ENCODE data around the gene MEF2D. TPM values are rescaled to one million over a fixed set of nuclear protein-coding genes. Genes with fewer than 3 reads are reported as not detected.

The MEF2D gene
- total RNA-seq, 1 experiment from 2014 or later = 18.7 TPM

DNA sequence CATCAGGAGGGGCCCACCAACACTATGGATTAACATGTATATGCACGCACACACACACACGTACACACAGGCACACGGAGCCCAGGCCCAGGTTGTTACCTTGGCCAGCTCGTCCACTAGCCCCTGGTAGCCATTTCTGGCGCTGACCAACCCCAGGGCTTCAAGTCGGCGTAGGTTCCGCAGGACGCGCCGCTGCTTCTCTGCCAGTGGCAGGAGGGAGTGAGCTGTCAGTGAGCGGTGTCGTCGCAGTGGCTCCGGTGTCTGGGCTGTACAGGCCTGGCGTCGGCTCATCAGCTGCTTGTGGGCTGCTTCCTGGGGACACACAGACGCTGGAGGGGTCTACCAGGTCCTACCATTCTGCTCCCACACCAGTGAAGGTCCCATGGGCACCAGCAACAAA lies 29.4 kb upstream of the MEF2D start:
- no peak overlapping the region for H2AK5ac ChIP-seq (ENCODE audit: insufficient read length, low read length)
- H3K4me3 Mint-ChIP-seq = no peak overlapping the region
- H3K23me2 ChIP-seq (ENCODE audit: insufficient read length, low read depth, low read length, poor library complexity, severe bottlenecking) = no peaks in the 10 kb centered on the region
- no peak overlapping the region for H2BK12ac ChIP-seq (ENCODE audit: insufficient read length, low read depth, low read length)
- H3K4me1 ChIP-seq (ENCODE audit: insufficient read depth, low read length) = peaks cover 8% of the 10 kb centered on the region; the same call in 1 of the 2 replicates
- no peak overlapping the region for H3K14ac ChIP-seq (ENCODE audit: insufficient read depth, low read length)
- no peak overlapping the region for H3T11ph ChIP-seq (ENCODE audit: low read length)
- H3K27me3 ChIP-seq (ENCODE audit: insufficient read depth, low read length) = no peaks in the 10 kb centered on the region
- H3K27ac Mint-ChIP-seq = no peak overlapping the region
- no peak for TF ChIP-seq CTCF (conservative IDR thresholded peaks at IDR 0.05)
- H3K79me2 ChIP-seq (ENCODE audit: insufficient read depth, low read length) = no peaks in the 10 kb centered on the region
- H4K20me1 ChIP-seq (ENCODE audit: control insufficient read depth, insufficient read depth, insufficient read length) = no peaks in the 10 kb centered on the region
- H4K91ac ChIP-seq (ENCODE audit: insufficient read length, low read depth, low read length) = no peak overlapping the region
- no peak overlapping the region for H3K23ac ChIP-seq (ENCODE audit: insufficient read length, low read depth, low read length)
- H3K9me3 ChIP-seq (ENCODE audit: control insufficient read depth, low read depth, low read length) = no peaks in the 10 kb centered on the region
- no peak overlapping the region for H3K18ac ChIP-seq (ENCODE audit: insufficient read length, low read depth, low read length)
- H3K9ac ChIP-seq (ENCODE audit: extremely low read depth, insufficient read length, low read length) = no peak overlapping the region
- H3K4me1 Mint-ChIP-seq = peaks cover 16% of the 10 kb centered on the region in 2 experiments
- no peak overlapping the region for H2AFZ ChIP-seq (ENCODE audit: low read length)
- no peak overlapping the region for H2BK120ac ChIP-seq (ENCODE audit: low read depth, low read length, poor library complexity, severe bottlenecking)
- no peak overlapping the region for H3K27ac ChIP-seq (ENCODE audit: insufficient read length, low read depth, low read length)
- no peak for DNase-seq
- H3K4me2 ChIP-seq (ENCODE audit: insufficient read depth, insufficient read length, low read length) = no peak overlapping the region
- no peaks in the 10 kb centered on the region for H3K79me1 ChIP-seq (ENCODE audit: insufficient read depth, low read depth, low read length, poor library complexity, severe bottlenecking)
- no peaks in the 10 kb centered on the region for H3K9me3 Mint-ChIP-seq
- no peak overlapping the region for H2BK5ac ChIP-seq (ENCODE audit: insufficient read length, low read length)
- H3K4ac ChIP-seq (ENCODE audit: low read depth, low read length) = no peak overlapping the region
- H4K5ac ChIP-seq (ENCODE audit: insufficient read length, low read depth, low read length) = no peak overlapping the region
- no peaks in the 10 kb centered on the region for H3K27me3 Mint-ChIP-seq (ENCODE audit: low read depth)
- H4K8ac ChIP-seq (replicated peaks; ENCODE audit: insufficient read length, low read depth, low read length) = no peak overlapping the region
- no peak overlapping the region for H3K56ac ChIP-seq (ENCODE audit: insufficient read length, low read depth, low read length)
- peaks cover 31 to 79% (median 75%) of the 10 kb centered on the region in 3 experiments; a peak in 6 of 7 replicates for H3K36me3 Mint-ChIP-seq (ENCODE audit: insufficient read depth in 1 of 3, low read depth in 3 of 3)
- no peak overlapping the region for H2BK20ac ChIP-seq (ENCODE audit: low read depth, low read length, poor library complexity, severe bottlenecking)
- no peak overlapping the region for H2BK15ac ChIP-seq (ENCODE audit: low read depth, low read length)
- no CpG with 5 or more reads among the region's 18 CpGs for WGBS (ENCODE audit: extremely low coverage, insufficient read length, low lambda C conversion rate)
